Cardiac ventricle fibroblast (primary cell): ENCODE results near the gene PCDHGA2. TPM values are rescaled to one million over a fixed set of nuclear protein-coding genes. Genes with fewer than 3 reads are reported as not detected.

ENCODE experiments used
- total RNA-seq: library from RNA; depleted of rRNA; stranded (reverse); fragments of >200 nt; gene quantifications from 2 replicates; pipeline ENCODE4 v1.2.3, GENCODE V29; 2015

Gene PCDHGA2
- total RNA-seq, 1 donor from 2014 or later: 3.5 TPM

Other genes with a start within 250 kb of the PCDHGA2 start
- 1.9 TPM in 2 replicates for gene PCDHB2, start 244.1 kb upstream of the PCDHGA2 start, total RNA-seq
- 0.34 and 1.1 TPM in 2 replicates for gene PCDHB3, start 238.3 kb upstream of the PCDHGA2 start, total RNA-seq
- gene PCDHB4, start 216.9 kb upstream of the PCDHGA2 start, total RNA-seq: 0.64 and 0.75 TPM in 2 replicates
- gene PCDHB5, start 203.6 kb upstream of the PCDHGA2 start, total RNA-seq: 1.1 and 2.2 TPM in 2 replicates
- gene PCDHB6, start 188.7 kb upstream of the PCDHGA2 start, total RNA-seq: 0.06 and 0.39 TPM in 2 replicates
- 1.2 and 1.3 TPM in 2 replicates for gene PCDHB7, start 166.1 kb upstream of the PCDHGA2 start, total RNA-seq
- gene PCDHB8, start 161.0 kb upstream of the PCDHGA2 start, total RNA-seq: 0.12 and 1.1 TPM in 2 replicates
- gene PCDHB16, start 156.4 kb upstream of the PCDHGA2 start, total RNA-seq: 0.81 and 1.0 TPM in 2 replicates
- 0.56 and 1.0 TPM in 2 replicates for gene PCDHB9, start 151.6 kb upstream of the PCDHGA2 start, total RNA-seq
- gene PCDHB10, start 146.4 kb upstream of the PCDHGA2 start, total RNA-seq: 0.56 and 1.2 TPM in 2 replicates
- gene PCDHB11, start 139.1 kb upstream of the PCDHGA2 start, total RNA-seq: 0.34 and 0.62 TPM in 2 replicates
- 0.29 and 0.56 TPM in 2 replicates for gene PCDHB12, start 130.0 kb upstream of the PCDHGA2 start, total RNA-seq
- 1.4 and 1.7 TPM in 2 replicates for gene PCDHB13, start 124.8 kb upstream of the PCDHGA2 start, total RNA-seq
- 1.2 and 2.5 TPM in 2 replicates for gene PCDHB14, start 115.4 kb upstream of the PCDHGA2 start, total RNA-seq
- 1.6 and 1.7 TPM in 2 replicates for gene PCDHB15, start 93.4 kb upstream of the PCDHGA2 start, total RNA-seq
- 0.12 TPM in 1 of 2 replicates, not detected in the other for gene SLC25A2, start 34.7 kb upstream of the PCDHGA2 start, total RNA-seq
- gene TAF7, start 18.0 kb upstream of the PCDHGA2 start, total RNA-seq: 47.1 and 52.2 TPM in 2 replicates
- 0.19 and 1.3 TPM in 2 replicates for gene PCDHGA1, start 8.2 kb upstream of the PCDHGA2 start, total RNA-seq
- 5.1 and 8.1 TPM in 2 replicates for gene PCDHGA3, start 5.1 kb downstream of the PCDHGA2 start, total RNA-seq
- gene PCDHGB1, start 11.3 kb downstream of the PCDHGA2 start, total RNA-seq: 1.6 and 2.6 TPM in 2 replicates
- gene PCDHGA4, start 16.3 kb downstream of the PCDHGA2 start, total RNA-seq: 5.8 and 6.8 TPM in 2 replicates
- 4.5 and 6.7 TPM in 2 replicates for gene PCDHGB2, start 21.2 kb downstream of the PCDHGA2 start, total RNA-seq
- gene PCDHGA5, start 25.4 kb downstream of the PCDHGA2 start, total RNA-seq: 3.0 and 3.1 TPM in 2 replicates
- gene PCDHGB3, start 31.5 kb downstream of the PCDHGA2 start, total RNA-seq: 3.2 and 3.8 TPM in 2 replicates
- gene PCDHGA6, start 35.1 kb downstream of the PCDHGA2 start, total RNA-seq: 6.9 and 10.2 TPM in 2 replicates
- 9.9 and 10.7 TPM in 2 replicates for gene PCDHGA7, start 44.0 kb downstream of the PCDHGA2 start, total RNA-seq
- gene PCDHGB4, start 48.9 kb downstream of the PCDHGA2 start, total RNA-seq: 14.1 and 14.6 TPM in 2 replicates
- 1.4 and 1.5 TPM in 2 replicates for gene PCDHGA8, start 53.9 kb downstream of the PCDHGA2 start, total RNA-seq
- 32.0 and 38.0 TPM in 2 replicates for gene PCDHGB5, start 59.2 kb downstream of the PCDHGA2 start, total RNA-seq
- gene PCDHGA9, start 64.0 kb downstream of the PCDHGA2 start, total RNA-seq: 5.3 and 6.2 TPM in 2 replicates
- 2.6 and 3.6 TPM in 2 replicates for gene PCDHGB6, start 69.3 kb downstream of the PCDHGA2 start, total RNA-seq
- 8.7 and 11.3 TPM in 2 replicates for gene PCDHGA10, start 74.2 kb downstream of the PCDHGA2 start, total RNA-seq
- gene PCDHGB7, start 78.9 kb downstream of the PCDHGA2 start, total RNA-seq: 19.9 and 21.6 TPM in 2 replicates
- gene PCDHGA11, start 82.3 kb downstream of the PCDHGA2 start, total RNA-seq: 15.6 and 18.8 TPM in 2 replicates
- gene PCDHGA12, start 91.7 kb downstream of the PCDHGA2 start, total RNA-seq: 41.9 and 43.9 TPM in 2 replicates
- 95.9 and 108 TPM in 2 replicates for gene PCDHGC3, start 137.2 kb downstream of the PCDHGA2 start, total RNA-seq
- 1.1 and 26.8 TPM in 2 replicates for gene PCDHGC4, start 146.3 kb downstream of the PCDHGA2 start, total RNA-seq
- gene PCDHGC5, start 150.3 kb downstream of the PCDHGA2 start, total RNA-seq: 2.1 and 2.9 TPM in 2 replicates